Endothelial cell of umbilical vein (primary cell): ENCODE results near the gene MYO16. TPM values are rescaled to one million over a fixed set of nuclear protein-coding genes. Genes with fewer than 3 reads are reported as not detected.
"Not testable (repeated sequence)": the region's sequence is repeated elsewhere in the genome, so short reads cannot be mapped to it uniquely, and the experiment has no call there.

Source experiments
- BruUV-seq: library from RNA; stranded (reverse); fragments of 400-500 nt; replicated peaks from 2 replicates; lab custom pipeline; 2021; lab: Mats Ljungman, UMichigan
- CTCF ChIA-PET: fragments of 300-600, 350-600 bp; sonication (Branson Sonifier 250); formaldehyde crosslinking; loops from one replicate; lab custom pipeline; 2021; ENCODE audit warnings: antibody characterized with exemption, inconsistent platforms; lab: Charles Lee
- POLR2A ChIA-PET: fragments of 300-600, 350-600 bp; sonication (Branson Sonifier 250); formaldehyde crosslinking; loops from one replicate; lab custom pipeline; 2021; ENCODE audit warnings: antibody characterized with exemption, inconsistent platforms; lab: Charles Lee
- DNase-seq: peaks from one replicate; pipeline ENCODE4 v3.0.0-alpha.2; 2011; ENCODE audit warnings: low read depth, low spot score
- FAIRE-seq: peaks from 2 replicates; lab custom pipeline; 2011; peaks lifted over from hg19 to GRCh38; lab: Jason Lieb, UNC
- H2AFZ ChIP-seq: 2 replicates; pipeline ENCODE4 v1.6.0; 2012; ENCODE audit warnings: low read depth, low read length, control low read depth, inconsistent platforms
- H3K27ac ChIP-seq: 2 replicates; pipeline ENCODE4 v1.5.1; 2011; ENCODE audit warnings: low read depth, mild to moderate bottlenecking, control low read depth, low read length, moderate library complexity; ENCODE audit not compliant: insufficient read depth
- H3K27me3 ChIP-seq, 2 experiments: 2 replicates each; pipeline versions ENCODE4 v1.6.0 to v1.6.1; 2011; ENCODE audit warnings: low read length in 2 of 2, mixed read lengths in 1 of 2; ENCODE audit not compliant: control insufficient read depth in 2 of 2, insufficient read depth in 2 of 2
- H3K36me3 ChIP-seq, 2 experiments: 2 replicates in 1 of 2; 3 replicates in 1 of 2; pipeline ENCODE4 v1.5.1; 2011; ENCODE audit warnings: low read length in 2 of 2, mild to moderate bottlenecking in 1 of 2, moderate library complexity in 1 of 2; ENCODE audit not compliant: control insufficient read depth in 2 of 2, insufficient read depth in 2 of 2; ENCODE audit errors: extremely low read depth in 1 of 2
- H3K4me1 ChIP-seq: 3 replicates; pipeline ENCODE4 v1.5.1; 2011; ENCODE audit warnings: mild to moderate bottlenecking, low read length; ENCODE audit not compliant: control insufficient read depth, insufficient read depth; ENCODE audit errors: extremely low read depth
- H3K4me2 ChIP-seq: 2 replicates; pipeline ENCODE4 v1.6.1; 2011; ENCODE audit warnings: low read length, control low read depth, mixed read lengths; ENCODE audit not compliant: insufficient read depth
- H3K4me3 ChIP-seq, 3 experiments: fragments of 200-600 bp in 1 of 3; sonication (generic), shearing (Covaris generic) in 1 of 3; replicated peaks in 1 of 3; 2 replicates each; pipeline ENCODE4 v1.5.1; 2011 to 2016; ENCODE audit warnings: control low read depth in 3 of 3, low read length in 3 of 3, mild to moderate bottlenecking in 2 of 3, inconsistent platforms in 1 of 3, low read depth in 1 of 3, moderate library complexity in 1 of 3; ENCODE audit not compliant: insufficient read depth in 1 of 3
- H3K79me2 ChIP-seq: 2 replicates; pipeline ENCODE4 v1.6.0; 2012; ENCODE audit warnings: low read length, inconsistent platforms; ENCODE audit not compliant: control insufficient read depth, insufficient read depth
- H3K9ac ChIP-seq: replicated peaks from 2 replicates; pipeline ENCODE3; 2011; ENCODE audit warnings: low read length, control low read depth; ENCODE audit not compliant: insufficient read depth; ENCODE audit errors: extremely low read depth
- H3K9me1 ChIP-seq: replicated peaks from 3 replicates; pipeline ENCODE4 v1.6.0; 2011; ENCODE audit warnings: mild to moderate bottlenecking, low read length; ENCODE audit not compliant: control insufficient read depth, insufficient read depth; ENCODE audit errors: extremely low read depth
- H3K9me3 ChIP-seq: replicated peaks from 2 replicates; pipeline ENCODE4 v1.5.1; 2012; ENCODE audit warnings: low read length, inconsistent platforms; ENCODE audit not compliant: control insufficient read depth, insufficient read depth
- H4K20me1 ChIP-seq: replicated peaks from 2 replicates; pipeline ENCODE3; 2011; ENCODE audit warnings: mild to moderate bottlenecking, low read length; ENCODE audit not compliant: control insufficient read depth, insufficient read depth; ENCODE audit errors: extremely low read depth
- EZH2 ChIP-seq: IDR thresholded peaks from 2 replicates; pipeline ENCODE4 v1.6.1; 2012; ENCODE audit warnings: borderline replicate concordance, low read depth, mild to moderate bottlenecking, moderate library complexity, low read length, inconsistent platforms; ENCODE audit not compliant: severe bottlenecking
- FOS ChIP-seq: IDR thresholded peaks from 2 replicates; pipeline ENCODE4 v1.6.1; 2011; ENCODE audit warnings: mild to moderate bottlenecking, low read length, moderate library complexity, borderline replicate concordance; ENCODE audit not compliant: insufficient read depth
- GATA2 ChIP-seq: IDR thresholded peaks from 2 replicates; pipeline ENCODE4 v1.7.0; 2011; ENCODE audit warnings: low read depth, mild to moderate bottlenecking, moderate library complexity, mixed read lengths, low read length; ENCODE audit not compliant: insufficient read length, insufficient read depth
- JUN ChIP-seq: IDR thresholded peaks from 2 replicates; pipeline ENCODE4 v1.6.1; 2011; ENCODE audit warnings: borderline replicate concordance, low read depth; ENCODE audit not compliant: insufficient read length, insufficient read depth
- MYC ChIP-seq: IDR thresholded peaks from one replicate; pipeline ENCODE4 v1.6.1; 2011; ENCODE audit warnings: mild to moderate bottlenecking, low read depth, low read length
- POLR2A ChIP-seq: IDR thresholded peaks from 2 replicates; pipeline ENCODE4 v1.6.1; 2012; ENCODE audit warnings: low read depth, mild to moderate bottlenecking, control low read depth, low read length
- POLR2AphosphoS5 ChIP-seq: IDR thresholded peaks from 2 replicates; pipeline ENCODE4 v1.6.1; 2012; ENCODE audit warnings: low read depth, mild to moderate bottlenecking, control low read depth, low read length, moderate library complexity; ENCODE audit not compliant: insufficient read depth
- dilution Hi-C: fragments of 300-500 bp; cut with MboI; formaldehyde crosslinking; loops from one replicate; pipeline ENCODE4 v1.15.0; 2019; ENCODE audit warnings: low sequenced_read_pairs; ENCODE audit not compliant: extremely low pct_ligation_motif_present
- intact Hi-C: fragments of 100-400 bp; cut with micrococcal nuclease; formaldehyde crosslinking; loops from one replicate; pipeline ENCODE4 v1.10.0; 2022
- polyA plus RNA-seq, 4 experiments: library from polyadenylated mRNA; depleted of rRNA in 3 of 4; stranded (reverse) in 3 of 4; unstranded in 1 of 4; fragments of >200 nt; gene quantifications; 2 replicates each; pipeline versions ENCODE4 v1.2.1 to v1.2.3, GENCODE V29; 2011 to 2012; ENCODE audit warnings: missing spikeins in 1 of 4
- total RNA-seq: library from RNA; stranded (reverse); gene quantifications from 2 replicates; pipeline ENCODE4 v1.2.3, GENCODE V29; 2021
- TF ChIP-seq, protein P1 (sequence below), 2 donors: IDR thresholded peaks; 1 replicate in 1 of 2; 2 replicates in 1 of 2; pipeline ENCODE4 v1.5.1; 2011; ENCODE audit warnings: low read length in 2 of 2, mild to moderate bottlenecking in 2 of 2, moderate library complexity in 2 of 2, control low read depth in 1 of 2, inconsistent platforms in 1 of 2, low read depth in 1 of 2; ENCODE audit not compliant: insufficient read depth in 1 of 2; ENCODE audit errors: extremely low read depth in 1 of 2
- TF ChIP-seq, protein P2 (sequence below): IDR thresholded peaks from 2 replicates; pipeline ENCODE4 v1.6.1; 2011; ENCODE audit not compliant: insufficient read depth, insufficient read length

MYO16 gene
- total and polyA plus RNA-seq, 2 donors (not counting 3 experiments of a cell fraction or from before 2014, with no cell fraction given): 0.03 to 0.04 TPM

DNA sequence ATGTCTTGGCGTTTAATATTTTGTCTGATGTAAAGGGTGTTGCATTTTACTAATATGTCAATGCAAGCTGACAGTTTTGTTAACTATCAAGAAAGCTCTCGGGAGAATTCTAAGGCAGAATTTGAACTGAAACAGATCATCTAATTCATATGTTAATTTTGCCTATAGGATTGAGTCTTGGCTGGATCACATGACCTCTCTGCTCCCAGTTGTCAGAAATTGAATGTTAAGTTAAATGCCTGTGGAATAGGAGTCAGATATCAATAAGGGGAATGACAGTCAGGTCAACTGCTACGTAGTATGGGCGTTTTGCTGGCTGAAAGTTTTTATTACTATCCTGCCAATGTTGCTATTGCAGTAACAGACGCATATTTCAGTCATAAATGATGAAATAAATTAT, 358.5 kb downstream of the MYO16 start:
- TF ChIP-seq JUN: no peak
- TF ChIP-seq, protein P1, sequence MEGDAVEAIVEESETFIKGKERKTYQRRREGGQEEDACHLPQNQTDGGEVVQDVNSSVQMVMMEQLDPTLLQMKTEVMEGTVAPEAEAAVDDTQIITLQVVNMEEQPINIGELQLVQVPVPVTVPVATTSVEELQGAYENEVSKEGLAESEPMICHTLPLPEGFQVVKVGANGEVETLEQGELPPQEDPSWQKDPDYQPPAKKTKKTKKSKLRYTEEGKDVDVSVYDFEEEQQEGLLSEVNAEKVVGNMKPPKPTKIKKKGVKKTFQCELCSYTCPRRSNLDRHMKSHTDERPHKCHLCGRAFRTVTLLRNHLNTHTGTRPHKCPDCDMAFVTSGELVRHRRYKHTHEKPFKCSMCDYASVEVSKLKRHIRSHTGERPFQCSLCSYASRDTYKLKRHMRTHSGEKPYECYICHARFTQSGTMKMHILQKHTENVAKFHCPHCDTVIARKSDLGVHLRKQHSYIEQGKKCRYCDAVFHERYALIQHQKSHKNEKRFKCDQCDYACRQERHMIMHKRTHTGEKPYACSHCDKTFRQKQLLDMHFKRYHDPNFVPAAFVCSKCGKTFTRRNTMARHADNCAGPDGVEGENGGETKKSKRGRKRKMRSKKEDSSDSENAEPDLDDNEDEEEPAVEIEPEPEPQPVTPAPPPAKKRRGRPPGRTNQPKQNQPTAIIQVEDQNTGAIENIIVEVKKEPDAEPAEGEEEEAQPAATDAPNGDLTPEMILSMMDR (IDR thresholded peaks at IDR 0.05; ENCODE audit: extremely low read depth in 1 of 2, insufficient read depth in 1 of 2, low read depth in 1 of 2, low read length in 2 of 2): no peak
- TF ChIP-seq POLR2A: no peak
- TF ChIP-seq FOS: no peak
- no peak for TF ChIP-seq POLR2AphosphoS5
- no peak for TF ChIP-seq MYC
- TF ChIP-seq, protein P2, sequence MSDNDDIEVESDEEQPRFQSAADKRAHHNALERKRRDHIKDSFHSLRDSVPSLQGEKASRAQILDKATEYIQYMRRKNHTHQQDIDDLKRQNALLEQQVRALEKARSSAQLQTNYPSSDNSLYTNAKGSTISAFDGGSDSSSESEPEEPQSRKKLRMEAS: no peak
- TF ChIP-seq EZH2: no peak
- TF ChIP-seq GATA2: no peak
- CTCF ChIA-PET: interaction anchor here (1.2 kb wide), 1 partner anchor 12 kb away, joined by 4 read pairs; no protein-coding TSS in a partner anchor
- Histone ChIP-seq H3K4me2 (no peak overlapping the region), H4K20me1 (no peaks in the 10 kb centered on the region), H3K4me3 (no peak overlapping the region), H3K9ac (no peak overlapping the region), H3K9me1 (no peaks in the 10 kb centered on the region), H3K27ac (no peak overlapping the region), H3K36me3 (no peaks in the 10 kb centered on the region), H3K9me3 (no peaks in the 10 kb centered on the region), H3K27me3 (peaks cover 0 to 2% of the 10 kb centered on the region in 2 experiments), H3K4me1 (no peaks in the 10 kb centered on the region), H2AFZ (no peak overlapping the region), H3K79me2 (no peaks in the 10 kb centered on the region)
- POLR2A ChIA-PET: no interaction called here
- BruUV-seq: no TSS peak
- FAIRE-seq (no peak), DNase-seq (no peak)
- intact Hi-C loops (no loop called here), dilution Hi-C loops (no loop called here)

DNA sequence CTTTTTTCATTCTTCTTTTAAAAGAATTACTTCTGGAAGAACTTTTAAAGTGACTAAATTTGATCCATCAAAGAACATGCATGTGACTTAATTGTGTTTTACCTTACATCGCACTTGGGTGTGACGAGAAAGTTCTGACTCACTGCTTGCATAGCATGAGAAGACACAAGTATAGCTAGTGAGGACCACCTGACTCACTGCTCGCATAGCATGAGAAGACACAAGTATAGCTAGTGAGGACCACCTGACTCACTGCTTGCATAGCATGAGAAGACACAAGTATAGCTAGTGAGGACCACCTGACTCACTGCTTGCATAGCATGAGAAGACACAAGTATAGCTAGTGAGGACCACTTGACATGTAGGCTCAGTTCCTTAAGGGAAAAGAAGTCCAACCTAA, 362.0 kb downstream of the MYO16 start:
- H3K4me2 ChIP-seq, POLR2A ChIA-PET, H3K9me1 ChIP-seq, H3K9ac ChIP-seq, H2AFZ ChIP-seq, intact Hi-C loops, CTCF ChIA-PET, H3K27me3 ChIP-seq, H3K4me1 ChIP-seq, H3K79me2 ChIP-seq, BruUV-seq, H3K36me3 ChIP-seq, dilution Hi-C loops, FAIRE-seq, H3K27ac ChIP-seq, H3K9me3 ChIP-seq, H4K20me1 ChIP-seq, H3K4me3 ChIP-seq, DNase-seq: not testable (repeated sequence)
